GM18511 (cell line): ENCODE data around the gene C11orf97.
A peak's percentile ranks its signal among the peaks of the same experiment; 100 is the strongest.
"Not testable (repeated sequence)": the region's sequence is repeated elsewhere in the genome, so short reads cannot be mapped to it uniquely, and the experiment has no call there.

ENCODE experiments used
- ATAC-seq: cut with Tn5 transposase; IDR thresholded peaks from one replicate; pipeline ENCODE4 v1.9.1; 2021; ENCODE audit warnings: mild to moderate bottlenecking, moderate library complexity; ENCODE audit not compliant: unreplicated experiment

Gene C11orf97

GRCh38 chr11:94555752-94556329, 43.6 kb downstream of the C11orf97 start:
- peak; percentile 41 for ATAC-seq

GRCh38 chr11:94557421-94557820, 45.2 kb downstream of the C11orf97 start:
- no peak for ATAC-seq

GRCh38 chr11:94557992-94558391, 45.7 kb downstream of the C11orf97 start:
- ATAC-seq, result peak; percentile 9

- peak; percentile 72 for ATAC-seq
Measured at GRCh38 chr11:94558468-94558867, 46.2 kb downstream of the C11orf97 start.

- no peak for ATAC-seq
Measured at GRCh38 chr11:94558932-94559331, 46.7 kb downstream of the C11orf97 start.

- ATAC-seq, result no peak
Measured at GRCh38 chr11:94559361-94559760, 47.1 kb downstream of the C11orf97 start.

- no peak for ATAC-seq
Measured at GRCh38 chr11:94560834-94561233, 48.6 kb downstream of the C11orf97 start.

- ATAC-seq, result no peak
Measured at GRCh38 chr11:94563176-94563847, 51.1 kb downstream of the C11orf97 start.

GRCh38 chr11:94563848-94564467, 51.7 kb downstream of the C11orf97 start:
- ATAC-seq, result no peak

GRCh38 chr11:94567181-94567670, 55.0 kb downstream of the C11orf97 start, which contains the start of gene PIWIL4:
PIWIL4 (plus strand) TSS chr11:94567368; CDS start chr11:94567519, 151 bp downstream.
- ATAC-seq, result no peak

GRCh38 chr11:94568200-94568599, 55.9 kb downstream of the C11orf97 start:
- ATAC-seq, result no peak

- ATAC-seq, result no peak
Measured at GRCh38 chr11:94568717-94569116, 56.5 kb downstream of the C11orf97 start.

GRCh38 chr11:94572975-94573374, 60.7 kb downstream of the C11orf97 start:
- not testable (repeated sequence) for ATAC-seq

- no peak for ATAC-seq
Measured at GRCh38 chr11:94574193-94574961, 62.1 kb downstream of the C11orf97 start.

GRCh38 chr11:94576306-94576705, 64.0 kb downstream of the C11orf97 start:
- ATAC-seq, result no peak

GRCh38 chr11:94577841-94578240, 65.6 kb downstream of the C11orf97 start:
- no peak for ATAC-seq
